ENCODE measurements around the gene DNPH1. TPM values are rescaled to one million over a fixed set of nuclear protein-coding genes. Genes with fewer than 3 reads are reported as not detected.

Gene DNPH1
- total and polyA plus RNA-seq, 9 of the 15 experiments (the other 6 are each of a cell fraction or from before 2014, with no cell fraction given), result 7.3 to 300 (median 68.7) TPM

- TF ChIP-seq, protein P1, sequence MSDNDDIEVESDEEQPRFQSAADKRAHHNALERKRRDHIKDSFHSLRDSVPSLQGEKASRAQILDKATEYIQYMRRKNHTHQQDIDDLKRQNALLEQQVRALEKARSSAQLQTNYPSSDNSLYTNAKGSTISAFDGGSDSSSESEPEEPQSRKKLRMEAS (CRISPR knock-in tag; IDR thresholded peaks at IDR 0.05), result peak; percentile 93
- TF ChIP-seq E2F4 (CRISPR knock-in tag; IDR thresholded peaks at IDR 0.05; ENCODE audit: low read depth) (0 out of 2 replicates have a peak, but pooled peaks have one; percentile 35), PRMT5 (CRISPR knock-in tag; IDR thresholded peaks at IDR 0.05) (no peak), ZSCAN32 (CRISPR knock-in tag; IDR thresholded peaks at IDR 0.05) (no peak), ZNF3 (CRISPR knock-in tag; IDR thresholded peaks at IDR 0.05) (no peak), RFX7 (CRISPR knock-in tag; IDR thresholded peaks at IDR 0.05) (no peak), RFX1 (IDR thresholded peaks at IDR 0.05) (no peak), HDAC1 (IDR thresholded peaks at IDR 0.05) (peak in 1 of 2 experiments; percentile 88; a peak in 2 of 4 replicates), POLR2G (IDR thresholded peaks at IDR 0.05; ENCODE audit: low read depth, low read length) (no peak), SFPQ (IDR thresholded peaks at IDR 0.05; ENCODE audit: low read depth, low read length) (no peak), TAF15 (IDR thresholded peaks at IDR 0.05; ENCODE audit: low read depth, low read length) (no peak), EGR1 (conservative IDR thresholded peaks at IDR 0.05) (no peak), SMARCE1 (IDR thresholded peaks at IDR 0.05) (peak; percentile 50; the same call in 1 of the 2 replicates), WHSC1 (IDR thresholded peaks at IDR 0.05; ENCODE audit: low read length) (no peak), ZNF184 (CRISPR knock-in tag; IDR thresholded peaks at IDR 0.05) (no peak), MEIS2 (IDR thresholded peaks at IDR 0.05; ENCODE audit: partially characterized antibody) (peak; percentile 19), ZNF707 (CRISPR knock-in tag; conservative IDR thresholded peaks at IDR 0.05) (no peak), FOS (IDR thresholded peaks at IDR 0.05; ENCODE audit: extremely low read depth, insufficient read length) (no peak), MIER1 (IDR thresholded peaks at IDR 0.05; ENCODE audit: low read depth) (no peak), LCOR (CRISPR knock-in tag; IDR thresholded peaks at IDR 0.05) (no peak), SIN3B (IDR thresholded peaks at IDR 0.05; ENCODE audit: low read depth) (no peak), MTA3 (IDR thresholded peaks at IDR 0.05; ENCODE audit: borderline replicate concordance) (peak; percentile 66; the same call in 1 of the 2 replicates), CBX2 (IDR thresholded peaks at IDR 0.05; ENCODE audit: insufficient read depth, low read length, poor library complexity, severe bottlenecking) (no peak), ZNF431 (CRISPR knock-in tag; IDR thresholded peaks at IDR 0.05) (0 out of 2 replicates have a peak, but pooled peaks have one; percentile 30), SREBF2 (CRISPR knock-in tag; IDR thresholded peaks at IDR 0.05) (no peak)
- TF ChIP-seq, protein P2, sequence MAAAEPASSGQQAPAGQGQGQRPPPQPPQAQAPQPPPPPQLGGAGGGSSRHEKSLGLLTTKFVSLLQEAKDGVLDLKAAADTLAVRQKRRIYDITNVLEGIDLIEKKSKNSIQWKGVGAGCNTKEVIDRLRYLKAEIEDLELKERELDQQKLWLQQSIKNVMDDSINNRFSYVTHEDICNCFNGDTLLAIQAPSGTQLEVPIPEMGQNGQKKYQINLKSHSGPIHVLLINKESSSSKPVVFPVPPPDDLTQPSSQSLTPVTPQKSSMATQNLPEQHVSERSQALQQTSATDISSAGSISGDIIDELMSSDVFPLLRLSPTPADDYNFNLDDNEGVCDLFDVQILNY (CRISPR knock-in tag; IDR thresholded peaks at IDR 0.05), result no peak
Observed at GRCh38 chr6:43267619-43268354, 38.5 kb upstream of the DNPH1 start (continued).
